ENCODE measurements around the gene ATAD3C.

- TF ChIP-seq EZH2 (IDR thresholded peaks at IDR 0.05; ENCODE audit: insufficient read depth, poor library complexity, severe bottlenecking) (no peak), EZH2phosphoT487 (IDR thresholded peaks at IDR 0.05; ENCODE audit: insufficient read depth, low read depth) (no peak)
Observed at GRCh38 chr1:1434824-1435105, 14.7 kb upstream of the ATAD3C start.

Data from GM23248 (cell line).